Calu3 (cell line): Measurements from ENCODE around the gene ARHGAP15. TPM values are rescaled to one million over a fixed set of nuclear protein-coding genes. Genes with fewer than 3 reads are reported as not detected.

Source experiments
- BruUV-seq: library from RNA; stranded (reverse); fragments of 400-500 nt; replicated peaks from 2 replicates; lab custom pipeline; 2021; lab: Mats Ljungman, UMichigan
- CTCF ChIA-PET: fragments of 300-600 bp; sonication (Branson Sonifier 250); formaldehyde crosslinking; loops from one replicate; lab custom pipeline; 2022; ENCODE audit warnings: antibody characterized with exemption; lab: Charles Lee
- DNase-seq: peaks from one replicate; pipeline ENCODE4 v3.0.0; 2022
- H3K27ac Mint-ChIP-seq: one replicate; pipeline ENCODE4 v1.8.0; 2022; ENCODE audit warnings: mixed read lengths; ENCODE audit not compliant: unreplicated experiment
- H3K27me3 Mint-ChIP-seq: one replicate; pipeline ENCODE4 v1.8.0; 2022; ENCODE audit warnings: mixed read lengths; ENCODE audit not compliant: unreplicated experiment
- H3K36me3 Mint-ChIP-seq: one replicate; pipeline ENCODE4 v1.8.0; 2022; ENCODE audit warnings: mild to moderate bottlenecking, moderate library complexity, mixed read lengths; ENCODE audit not compliant: insufficient read depth, unreplicated experiment
- H3K4me1 Mint-ChIP-seq: one replicate; pipeline ENCODE4 v1.8.0; 2022; ENCODE audit warnings: mild to moderate bottlenecking, low read depth, mixed read lengths; ENCODE audit not compliant: unreplicated experiment
- H3K4me3 Mint-ChIP-seq: one replicate; pipeline ENCODE4 v1.8.0; 2022; ENCODE audit warnings: mild to moderate bottlenecking, low read depth, moderate library complexity, mixed read lengths; ENCODE audit not compliant: unreplicated experiment
- H3K9me3 Mint-ChIP-seq: one replicate; pipeline ENCODE4 v1.8.0; 2022; ENCODE audit warnings: low read depth, mixed read lengths; ENCODE audit not compliant: unreplicated experiment
- CTCF ChIP-seq: fragments of 200-600 bp; IDR thresholded peaks from one replicate; pipeline ENCODE4 v1.8.0; 2022; ENCODE audit warnings: antibody characterized with exemption; ENCODE audit not compliant: unreplicated experiment
- intact Hi-C: fragments of 100-400 bp; cut with micrococcal nuclease; formaldehyde crosslinking; loops from one replicate; pipeline ENCODE4 v1.10.0; 2022; ENCODE audit not compliant: unreplicated experiment
- total RNA-seq: library from RNA; stranded (reverse); gene quantifications from 2 replicates; pipeline ENCODE4 v1.2.3, GENCODE V29; 2022

ARHGAP15 gene
- total RNA-seq, 1 experiment from 2014 or later, result not detected

- no peak for DNase-seq
- intact Hi-C loops, result no loop called here
- no peak for TF ChIP-seq CTCF
- BruUV-seq, result no TSS peak
- Mint-ChIP-seq H3K27ac (no peak overlapping the region), H3K4me3 (no peak overlapping the region), H3K27me3 (no peaks in the 10 kb centered on the region), H3K4me1 (no peaks in the 10 kb centered on the region), H3K36me3 (no peaks in the 10 kb centered on the region), H3K9me3 (no peaks in the 10 kb centered on the region)
- CTCF ChIA-PET, result no interaction called here
Observed at GRCh38 chr2:143466391-143466790, 337.2 kb downstream of the ARHGAP15 start.

- Mint-ChIP-seq H3K36me3 (no peaks in the 10 kb centered on the region), H3K4me3 (no peak overlapping the region), H3K4me1 (no peaks in the 10 kb centered on the region), H3K27me3 (no peaks in the 10 kb centered on the region), H3K27ac (no peak overlapping the region), H3K9me3 (no peaks in the 10 kb centered on the region)
- no peak for TF ChIP-seq CTCF
- CTCF ChIA-PET, result no interaction called here
- no peak for DNase-seq
- intact Hi-C loops, result no loop called here
- no TSS peak for BruUV-seq
Observed at GRCh38 chr2:143467011-143467410, 337.8 kb downstream of the ARHGAP15 start.

- Mint-ChIP-seq H3K9me3 (no peaks in the 10 kb centered on the region), H3K36me3 (no peaks in the 10 kb centered on the region), H3K27me3 (no peaks in the 10 kb centered on the region), H3K4me3 (no peak overlapping the region), H3K4me1 (peaks cover 8% of the 10 kb centered on the region), H3K27ac (no peak overlapping the region)
- intact Hi-C loops, result no loop called here
- DNase-seq, result no peak
- TF ChIP-seq CTCF, result no peak
- no TSS peak for BruUV-seq
- CTCF ChIA-PET, result no interaction called here
Observed at GRCh38 chr2:143468341-143468888, 339.2 kb downstream of the ARHGAP15 start.

- DNase-seq, result no peak
- H3K27ac Mint-ChIP-seq, result no peak overlapping the region
- no peaks in the 10 kb centered on the region for H3K36me3 Mint-ChIP-seq
- peaks cover 14% of the 10 kb centered on the region for H3K4me1 Mint-ChIP-seq
- CTCF ChIA-PET, result interaction anchor here (0.6 kb wide), 1 partner anchor 360 kb away, joined by 3 read pairs; no protein-coding TSS in a partner anchor
- H3K4me3 Mint-ChIP-seq, result no peak overlapping the region
- no peaks in the 10 kb centered on the region for H3K9me3 Mint-ChIP-seq
- intact Hi-C loops, result no loop called here
- no TSS peak for BruUV-seq
- no peaks in the 10 kb centered on the region for H3K27me3 Mint-ChIP-seq
- TF ChIP-seq CTCF, result no peak
Observed at GRCh38 chr2:143469323-143469722, 340.1 kb downstream of the ARHGAP15 start.
